HG02852 (cell line): ENCODE results near the gene KRTAP9-7.
"Not testable (repeated sequence)": the region's sequence is repeated elsewhere in the genome, so short reads cannot be mapped to it uniquely, and the experiment has no call there.

Source experiments
- ATAC-seq: cut with Tn5 transposase; IDR thresholded peaks from one replicate; pipeline ENCODE4 v1.9.1; 2021; ENCODE audit warnings: mild to moderate bottlenecking, moderate library complexity; ENCODE audit not compliant: unreplicated experiment

Gene KRTAP9-7

GRCh38 chr17:41271323-41271722 lies 4.2 kb upstream of the KRTAP9-7 start:
- ATAC-seq, result not testable (repeated sequence)

- ATAC-seq, result no peak
Observed at GRCh38 chr17:41271858-41272257, 3.6 kb upstream of the KRTAP9-7 start.

GRCh38 chr17:41278176-41278955 lies 2.9 kb downstream of the KRTAP9-7 start:
- ATAC-seq, result no peak

GRCh38 chr17:41284043-41284442 lies 8.5 kb downstream of the KRTAP9-7 start:
- ATAC-seq, result no peak

- ATAC-seq, result no peak
Observed at GRCh38 chr17:41284546-41284945, 9.0 kb downstream of the KRTAP9-7 start.

GRCh38 chr17:41287050-41287449 lies 11.6 kb downstream of the KRTAP9-7 start:
- no peak for ATAC-seq

GRCh38 chr17:41294016-41294415 lies 18.5 kb downstream of the KRTAP9-7 start:
- no peak for ATAC-seq

GRCh38 chr17:41296846-41297245 lies 21.3 kb downstream of the KRTAP9-7 start:
- no peak for ATAC-seq

- no peak for ATAC-seq
Observed at GRCh38 chr17:41298458-41299135, 23.1 kb downstream of the KRTAP9-7 start.

- ATAC-seq, result no peak
Observed at GRCh38 chr17:41301204-41301790, 25.8 kb downstream of the KRTAP9-7 start.

GRCh38 chr17:41301916-41302901 lies 26.7 kb downstream of the KRTAP9-7 start, which contains the start of gene KRTAP29-1:
TSS of gene KRTAP29-1 (minus strand) at chr17:41302851. CDS start at chr17:41302851, 0 bp downstream.
- ATAC-seq, result no peak

GRCh38 chr17:41302981-41303380 lies 27.5 kb downstream of the KRTAP9-7 start:
- ATAC-seq, result no peak

- no peak for ATAC-seq
Observed at GRCh38 chr17:41304091-41304490, 28.6 kb downstream of the KRTAP9-7 start.

GRCh38 chr17:41307647-41308046 lies 32.1 kb downstream of the KRTAP9-7 start:
- ATAC-seq, result no peak

- ATAC-seq, result no peak
Observed at GRCh38 chr17:41308251-41308917, 32.9 kb downstream of the KRTAP9-7 start.

- no peak for ATAC-seq
Observed at GRCh38 chr17:41308918-41309359, 33.4 kb downstream of the KRTAP9-7 start, which contains the start of gene KRTAP16-1. TSS of gene KRTAP16-1 (minus strand) at chr17:41309309. CDS start at chr17:41309253, 56 bp downstream.

- ATAC-seq, result no peak
Observed at GRCh38 chr17:41311111-41311510, 35.6 kb downstream of the KRTAP9-7 start.

GRCh38 chr17:41315204-41315794 lies 39.8 kb downstream of the KRTAP9-7 start, which contains the start of gene KRTAP17-1:
TSS of gene KRTAP17-1 (minus strand) at chr17:41315710. CDS start at chr17:41315650, 60 bp downstream.
- ATAC-seq, result no peak

GRCh38 chr17:41315814-41316445 lies 40.4 kb downstream of the KRTAP9-7 start:
- no peak for ATAC-seq
